IPS-NIHi11 (cell line): ENCODE data around the gene DTX3L.

Source experiments
- DNase-seq: peaks from one replicate; pipeline ENCODE4 v3.0.0; 2012; ENCODE audit warnings: mixed read lengths, low spot score

DTX3L gene

DNA sequence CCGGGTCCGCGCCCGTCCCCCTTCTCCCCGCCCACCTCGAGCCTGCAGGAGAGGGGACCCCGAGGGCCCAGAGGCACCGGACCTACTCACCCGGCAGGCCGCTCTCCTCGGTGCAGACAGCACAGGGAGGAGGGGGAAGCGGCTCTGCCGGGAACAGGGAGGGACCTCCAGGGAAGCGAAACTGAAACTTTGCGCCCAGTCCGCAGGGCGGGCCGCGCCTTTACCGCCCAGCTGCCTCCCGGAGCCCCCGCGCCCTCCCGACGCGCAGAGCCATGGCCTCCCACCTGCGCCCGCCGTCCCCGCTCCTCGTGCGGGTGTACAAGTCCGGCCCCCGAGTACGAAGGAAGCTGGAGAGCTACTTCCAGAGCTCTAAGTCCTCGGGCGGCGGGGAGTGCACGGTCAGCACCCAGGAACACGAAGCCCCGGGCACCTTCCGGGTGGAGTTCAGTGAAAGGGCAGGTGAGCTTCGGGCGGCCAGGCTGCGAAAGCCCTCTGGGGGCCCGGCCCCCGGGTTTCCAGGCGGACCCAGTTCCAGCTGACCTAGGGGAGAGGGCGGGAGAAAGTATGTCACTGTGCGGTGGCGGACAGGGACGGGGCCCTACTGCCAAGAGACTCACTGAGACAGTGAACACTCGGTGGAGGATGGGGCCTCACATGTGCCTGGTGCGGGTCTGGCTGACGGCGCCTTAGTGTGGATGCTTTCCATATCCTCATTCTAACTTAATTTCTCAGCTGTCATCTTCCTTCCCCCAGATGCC lies at the start of gene DTX3L, which contains the start of gene PARP9:
Gene DTX3L (plus strand): TSS at position 184 of the 758 bp plus-strand sequence. CDS start 89 bp downstream, at position 273.
Gene PARP9 (minus strand): TSS at position 146 of the 758 bp plus-strand sequence. CDS start 4,680 bp downstream, outside the sequence.
- DNase-seq, result peak; percentile 83

- DNase-seq, result no peak
Measured at GRCh38 chr3:122515020-122515468, 49.1 kb upstream of the DTX3L start.

DNA sequence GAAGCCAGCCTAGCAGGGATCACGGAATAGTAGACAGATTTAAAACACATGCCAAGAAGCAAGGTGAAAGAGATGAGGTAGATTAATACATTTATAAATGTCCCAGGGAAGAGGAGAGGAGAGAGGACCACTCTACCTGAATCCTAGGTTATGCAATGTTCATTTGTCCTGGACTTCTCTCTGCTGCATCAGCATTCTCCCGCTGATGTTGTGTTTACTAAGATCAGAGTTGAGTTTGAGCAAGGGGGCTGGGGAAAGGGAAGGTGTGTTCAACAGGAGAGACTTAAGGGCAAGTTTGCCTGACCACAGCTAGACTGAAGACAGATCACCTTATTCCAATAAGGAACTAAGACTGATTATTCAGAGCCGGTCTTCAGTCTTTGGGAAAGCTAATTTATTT lies 48.3 kb upstream of the DTX3L start:
- DNase-seq, result no peak

GRCh38 chr3:122516846-122517360 lies 47.2 kb upstream of the DTX3L start:
- no peak for DNase-seq

- DNase-seq, result no peak
Measured at GRCh38 chr3:122519693-122520092, 44.4 kb upstream of the DTX3L start.

DNA sequence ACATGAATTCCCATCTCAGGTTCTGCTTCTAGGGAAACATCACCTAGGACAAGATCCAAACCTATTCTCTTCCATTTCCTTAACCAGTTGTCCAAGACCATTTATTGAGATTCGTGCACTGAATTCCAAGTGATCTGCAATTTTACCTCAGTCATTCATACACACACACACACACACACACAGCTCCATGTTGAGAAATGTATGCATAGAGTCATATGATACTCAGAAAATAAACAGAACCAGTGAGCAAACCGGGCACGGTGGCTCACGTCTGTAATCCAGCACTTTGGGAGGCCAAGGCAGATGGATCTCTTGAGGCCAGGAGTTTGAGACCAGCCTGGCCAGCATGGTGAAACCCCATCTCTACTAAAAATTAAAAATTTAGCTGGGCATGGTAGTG lies 43.3 kb upstream of the DTX3L start:
- DNase-seq, result no peak

GRCh38 chr3:122523317-122523716 lies 40.8 kb upstream of the DTX3L start:
- no peak for DNase-seq

DNA sequence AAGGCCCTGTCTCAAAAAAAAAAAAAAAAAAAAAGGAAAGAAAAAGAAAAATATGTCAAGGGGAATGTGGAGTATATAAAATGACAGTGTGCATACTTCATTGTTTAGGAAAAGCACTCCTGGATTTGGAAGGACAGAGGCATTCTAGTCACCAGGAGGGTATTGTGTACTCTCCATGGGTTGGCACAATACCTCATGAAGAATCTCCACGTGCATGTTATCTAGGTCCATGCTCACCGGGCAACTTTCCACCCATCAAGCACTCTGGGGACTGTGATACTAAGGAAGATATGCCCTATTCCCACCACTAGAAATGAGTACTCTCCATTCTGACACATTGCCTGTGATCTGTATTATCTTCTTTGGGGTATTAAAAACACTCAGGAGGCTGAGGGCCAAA lies 34.0 kb upstream of the DTX3L start:
- DNase-seq, result no peak

GRCh38 chr3:122533480-122533879 lies 30.7 kb upstream of the DTX3L start:
- no peak for DNase-seq

GRCh38 chr3:122533931-122534334 lies 30.2 kb upstream of the DTX3L start:
- DNase-seq, result no peak

DNA sequence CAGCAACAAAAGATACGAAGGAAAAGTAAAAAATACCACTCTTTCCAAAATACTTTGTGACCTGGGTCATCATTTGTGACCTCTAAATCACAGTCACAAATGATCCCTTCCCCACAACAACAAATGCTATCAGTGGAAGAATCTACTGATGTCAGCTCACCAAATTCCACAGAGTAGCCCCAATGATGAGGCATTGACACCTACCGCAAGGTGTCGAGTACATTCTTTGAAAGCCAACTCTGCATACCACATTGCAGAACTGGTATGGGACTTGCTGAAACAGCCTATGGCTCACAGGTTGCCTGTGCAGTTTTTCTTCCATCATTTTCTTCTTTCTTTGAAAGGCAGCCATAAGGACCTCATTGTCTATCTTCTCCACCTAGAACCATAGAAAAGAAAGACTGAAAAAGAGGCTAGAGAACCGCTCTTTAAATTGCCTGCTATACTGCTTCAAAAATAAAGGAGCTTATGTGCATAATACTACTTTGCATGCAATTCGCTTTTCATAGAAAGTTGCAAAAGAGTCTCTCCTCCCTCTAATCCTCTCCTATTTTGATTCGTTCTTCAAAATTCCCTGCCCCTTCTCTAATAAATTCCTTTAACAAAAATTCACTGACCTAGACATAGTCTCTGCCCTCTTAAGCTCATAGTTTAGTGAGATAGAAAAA lies 28.0 kb upstream of the DTX3L start:
- DNase-seq, result peak; percentile 21

GRCh38 chr3:122536632-122537001 lies 27.5 kb upstream of the DTX3L start:
- DNase-seq, result peak; percentile 26

DNA sequence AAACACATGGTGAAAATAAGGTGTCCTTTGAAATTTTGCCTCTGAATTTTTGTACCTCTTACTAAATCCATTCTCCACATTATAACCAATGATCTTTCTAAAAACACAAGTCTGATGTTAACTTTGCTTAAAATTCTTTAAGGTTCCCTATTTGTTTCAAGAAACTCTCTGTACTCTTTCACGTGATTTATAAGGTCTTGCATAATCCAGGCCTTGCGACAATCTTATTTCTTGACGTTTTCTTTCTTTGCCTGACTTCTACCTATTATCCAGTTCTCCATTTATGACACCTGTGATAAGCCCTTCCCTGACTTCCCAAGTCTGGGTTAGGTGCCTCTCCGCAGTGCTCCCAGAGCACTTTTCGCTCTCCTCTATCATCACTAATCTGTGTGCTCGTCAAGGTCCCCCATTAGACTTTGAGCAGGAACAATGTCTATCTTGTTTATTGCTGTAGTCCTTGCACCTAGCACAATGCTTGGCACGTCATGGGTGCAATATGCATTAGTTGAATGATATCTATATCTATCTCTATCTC lies 25.1 kb upstream of the DTX3L start:
- DNase-seq, result no peak

DNA sequence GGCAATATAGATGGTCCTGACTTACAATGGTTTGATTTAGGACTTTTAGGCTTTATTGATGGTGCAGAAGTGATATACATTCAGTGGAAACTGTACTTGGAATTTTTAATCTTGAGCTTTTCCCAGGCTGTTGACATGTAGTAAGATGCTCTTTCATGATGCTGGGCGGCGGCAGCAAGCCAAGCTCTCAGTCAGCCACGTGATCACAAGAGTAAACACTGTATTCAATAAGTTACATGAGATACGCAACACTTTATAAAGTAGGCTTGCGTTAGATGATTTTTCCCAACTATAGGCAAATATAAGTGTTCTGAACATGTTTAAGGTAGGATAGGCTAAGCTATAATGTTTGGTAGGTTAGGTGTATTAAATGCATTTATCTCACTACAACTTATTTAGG lies 18.0 kb upstream of the DTX3L start:
- DNase-seq, result no peak

- DNase-seq, result no peak
Measured at GRCh38 chr3:122548076-122548475, 16.1 kb upstream of the DTX3L start.

- DNase-seq, result no peak
Measured at GRCh38 chr3:122548619-122549018, 15.5 kb upstream of the DTX3L start.

DNA sequence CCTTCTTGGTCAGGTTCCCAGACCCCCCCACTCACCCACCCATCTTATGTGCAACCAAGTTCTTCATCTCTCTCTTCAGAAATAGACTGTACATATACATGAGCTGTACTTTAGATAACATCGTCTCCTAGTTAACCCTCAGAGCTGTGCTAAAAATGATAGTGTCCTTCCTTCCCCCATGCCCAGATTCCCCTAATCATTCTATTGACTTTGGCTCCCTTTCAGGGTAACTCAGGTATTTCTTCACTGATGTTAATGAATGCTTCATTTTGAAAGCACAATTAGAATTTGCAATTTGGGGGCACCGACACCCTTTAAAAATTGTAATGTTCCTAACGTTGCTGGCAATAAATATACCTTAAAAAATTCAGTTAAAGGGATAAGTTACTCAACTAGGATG lies 11.0 kb upstream of the DTX3L start:
- no peak for DNase-seq

- no peak for DNase-seq
Measured at GRCh38 chr3:122555275-122556071, 8.7 kb upstream of the DTX3L start.

DNA sequence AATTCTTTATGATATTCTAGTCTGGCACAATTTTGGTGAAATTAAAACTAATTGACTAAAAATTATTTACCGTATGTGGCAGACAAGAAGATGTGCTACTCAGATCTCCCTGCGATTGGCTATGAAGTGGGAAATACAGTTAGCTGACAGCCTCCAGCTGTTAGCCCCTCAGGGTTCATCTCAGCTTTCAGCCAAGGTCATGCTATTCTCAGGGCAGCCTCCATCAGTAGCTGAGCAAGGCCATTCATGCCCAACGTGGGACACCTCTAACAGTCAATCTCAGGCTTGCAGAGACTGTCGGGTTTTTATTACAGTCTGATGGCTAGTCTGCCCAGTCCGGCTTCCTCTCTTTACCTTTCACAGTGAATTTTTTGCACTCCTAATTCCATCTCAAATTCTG lies 6.8 kb upstream of the DTX3L start:
- no peak for DNase-seq

DNA sequence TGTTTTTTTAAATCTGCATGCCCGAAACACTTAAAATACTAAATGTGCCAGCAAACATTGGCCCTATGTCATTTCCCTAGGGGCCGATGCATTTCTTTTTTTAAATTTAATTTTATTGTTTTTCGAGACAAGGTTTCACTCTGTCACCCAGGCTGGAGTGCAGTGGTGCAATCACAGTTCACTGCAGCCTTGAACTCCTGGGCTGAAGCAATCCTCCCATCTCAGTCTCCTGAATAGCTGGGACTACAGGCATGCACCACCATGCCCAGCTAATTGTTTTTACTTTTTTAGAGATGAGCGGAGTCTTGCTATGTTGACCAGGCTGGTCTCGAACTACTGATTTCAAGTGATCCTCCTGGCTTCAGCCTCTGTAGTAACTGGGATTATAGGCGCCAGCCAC lies 5.5 kb upstream of the DTX3L start:
- DNase-seq, result no peak

DNA sequence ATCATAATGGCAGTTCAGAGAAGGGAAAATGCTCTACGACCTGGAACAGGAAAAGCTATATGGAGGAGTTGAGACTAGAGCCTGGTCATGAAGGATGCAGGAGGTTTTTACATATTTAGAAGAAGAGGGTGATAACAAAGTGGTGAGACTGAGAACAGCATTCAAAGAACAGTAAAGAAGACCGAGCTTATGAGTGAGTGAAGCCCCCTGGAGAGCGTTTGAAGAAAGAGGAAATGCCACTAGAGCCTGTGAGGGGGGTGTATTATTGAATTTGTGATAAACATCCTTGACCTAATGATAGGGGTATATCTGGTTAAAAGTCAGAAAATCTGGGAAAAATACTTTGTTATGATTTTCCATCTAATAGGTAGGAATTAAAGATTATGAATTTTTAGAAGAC lies 4.2 kb upstream of the DTX3L start:
- DNase-seq, result no peak

DNA sequence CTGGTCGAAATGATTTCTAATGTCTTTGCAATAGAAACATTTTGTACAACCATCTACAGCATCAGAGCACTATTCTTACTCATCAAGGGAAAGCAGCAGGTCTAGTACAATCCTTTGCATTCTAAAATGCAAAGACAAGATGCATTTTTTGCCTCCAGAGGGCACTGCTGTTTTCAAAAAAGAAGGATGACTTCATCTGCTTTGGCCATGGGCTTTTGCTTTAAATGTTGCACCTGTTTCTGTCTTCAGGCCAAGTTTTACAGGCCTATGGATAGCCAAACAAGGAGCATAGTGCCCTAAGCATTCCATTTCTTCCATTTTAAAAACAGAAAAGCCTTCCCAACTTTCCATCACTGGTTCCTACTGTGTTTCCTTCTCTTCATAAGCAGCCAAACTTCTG lies 3.5 kb upstream of the DTX3L start:
- DNase-seq, result peak; percentile 53
